ENCODE data around the gene PIP4K2A. TPM values are rescaled to one million over a fixed set of nuclear protein-coding genes. Genes with fewer than 3 reads are reported as not detected.

Gene PIP4K2A
- total RNA-seq, 1 experiment from 2014 or later: 24.2 TPM

DNA sequence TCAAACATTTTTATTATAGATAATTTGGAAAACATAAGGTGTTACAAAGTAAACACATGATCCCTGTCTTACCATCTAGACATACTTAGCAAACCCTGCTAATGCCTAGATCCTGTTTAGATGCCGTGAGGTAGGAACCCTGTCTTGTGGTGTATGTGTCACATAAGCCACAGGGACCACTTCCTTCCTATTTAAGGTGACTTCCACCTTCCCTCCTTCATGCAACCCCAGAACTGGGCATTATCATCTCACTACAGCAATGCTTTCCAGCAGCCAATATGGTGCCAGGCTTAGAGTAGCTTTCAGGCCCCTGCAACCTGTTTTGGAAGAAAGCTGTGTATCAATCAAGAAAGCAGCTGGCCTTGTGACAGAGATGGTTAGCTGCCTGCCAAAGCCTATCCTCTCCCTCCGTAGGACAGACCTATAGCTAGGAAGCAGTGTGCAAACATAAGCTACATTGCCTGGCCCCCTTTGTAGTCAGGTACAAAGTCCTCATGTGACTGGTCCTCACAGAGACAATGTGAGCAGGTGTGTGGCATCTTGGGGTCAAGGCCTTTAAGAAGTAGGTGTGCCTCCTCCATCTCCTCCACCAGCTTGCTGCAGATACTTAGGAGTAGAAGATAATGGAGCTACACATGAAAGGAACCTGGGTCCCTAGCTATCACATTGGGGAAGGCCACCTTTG lies 222.3 kb downstream of the PIP4K2A start:
- intact Hi-C loops (cut with micrococcal nuclease; ENCODE audit: unreplicated experiment): no loop called here
- Mint-ChIP-seq H3K4me1 (ENCODE audit: low read depth, unreplicated experiment) (no peaks in the 10 kb centered on the region), H3K9me3 (ENCODE audit: low read depth, unreplicated experiment) (no peaks in the 10 kb centered on the region), H3K36me3 (ENCODE audit: insufficient read depth, unreplicated experiment) (no peaks in the 10 kb centered on the region), H3K27me3 (ENCODE audit: unreplicated experiment) (peaks cover 5% of the 10 kb centered on the region), H3K4me3 (ENCODE audit: low read depth, unreplicated experiment) (no peak overlapping the region), H3K27ac (ENCODE audit: unreplicated experiment) (no peak overlapping the region)
- TF ChIP-seq, protein P1, sequence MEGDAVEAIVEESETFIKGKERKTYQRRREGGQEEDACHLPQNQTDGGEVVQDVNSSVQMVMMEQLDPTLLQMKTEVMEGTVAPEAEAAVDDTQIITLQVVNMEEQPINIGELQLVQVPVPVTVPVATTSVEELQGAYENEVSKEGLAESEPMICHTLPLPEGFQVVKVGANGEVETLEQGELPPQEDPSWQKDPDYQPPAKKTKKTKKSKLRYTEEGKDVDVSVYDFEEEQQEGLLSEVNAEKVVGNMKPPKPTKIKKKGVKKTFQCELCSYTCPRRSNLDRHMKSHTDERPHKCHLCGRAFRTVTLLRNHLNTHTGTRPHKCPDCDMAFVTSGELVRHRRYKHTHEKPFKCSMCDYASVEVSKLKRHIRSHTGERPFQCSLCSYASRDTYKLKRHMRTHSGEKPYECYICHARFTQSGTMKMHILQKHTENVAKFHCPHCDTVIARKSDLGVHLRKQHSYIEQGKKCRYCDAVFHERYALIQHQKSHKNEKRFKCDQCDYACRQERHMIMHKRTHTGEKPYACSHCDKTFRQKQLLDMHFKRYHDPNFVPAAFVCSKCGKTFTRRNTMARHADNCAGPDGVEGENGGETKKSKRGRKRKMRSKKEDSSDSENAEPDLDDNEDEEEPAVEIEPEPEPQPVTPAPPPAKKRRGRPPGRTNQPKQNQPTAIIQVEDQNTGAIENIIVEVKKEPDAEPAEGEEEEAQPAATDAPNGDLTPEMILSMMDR (IDR thresholded peaks at IDR 0.05; ENCODE audit: unreplicated experiment): no peak
- DNase-seq: no peak
- BruUV-seq (replicated peaks): no TSS peak
- CTCF ChIA-PET: no interaction called here

DNA sequence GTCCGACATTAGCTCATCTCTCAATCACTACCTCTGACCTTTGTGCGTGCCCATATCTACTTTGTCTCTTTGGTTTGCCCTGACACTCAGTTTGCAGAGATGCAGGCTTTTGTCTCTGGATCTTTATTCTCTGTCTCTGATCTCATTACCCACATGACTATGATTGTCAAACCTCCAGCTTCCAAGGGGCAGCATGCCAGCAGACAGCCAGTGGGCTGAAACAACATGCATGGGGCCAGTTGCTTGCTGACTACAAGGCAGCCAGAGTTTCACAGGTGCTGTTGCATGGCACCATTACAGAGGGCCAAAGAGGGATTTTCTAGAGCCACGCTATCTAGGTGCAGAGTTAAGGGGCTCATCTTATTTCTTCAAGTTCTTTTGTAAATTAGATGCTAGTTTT lies 222.9 kb downstream of the PIP4K2A start:
- DNase-seq: no peak
- TF ChIP-seq, protein P1 (IDR thresholded peaks at IDR 0.05; ENCODE audit: unreplicated experiment): no peak
- no peaks in the 10 kb centered on the region for H3K36me3 Mint-ChIP-seq (ENCODE audit: insufficient read depth, unreplicated experiment)
- no peak overlapping the region for H3K27ac Mint-ChIP-seq (ENCODE audit: unreplicated experiment)
- CTCF ChIA-PET: interaction anchor here (0.6 kb wide), 1 partner anchor 44 kb away, joined by 3 read pairs; no protein-coding TSS in a partner anchor
- H3K9me3 Mint-ChIP-seq (ENCODE audit: low read depth, unreplicated experiment): no peaks in the 10 kb centered on the region
- no peak overlapping the region for H3K4me3 Mint-ChIP-seq (ENCODE audit: low read depth, unreplicated experiment)
- H3K27me3 Mint-ChIP-seq (ENCODE audit: unreplicated experiment): no peaks in the 10 kb centered on the region
- BruUV-seq (replicated peaks): no TSS peak
- intact Hi-C loops (cut with micrococcal nuclease; ENCODE audit: unreplicated experiment): no loop called here
- no peaks in the 10 kb centered on the region for H3K4me1 Mint-ChIP-seq (ENCODE audit: low read depth, unreplicated experiment)

DNA sequence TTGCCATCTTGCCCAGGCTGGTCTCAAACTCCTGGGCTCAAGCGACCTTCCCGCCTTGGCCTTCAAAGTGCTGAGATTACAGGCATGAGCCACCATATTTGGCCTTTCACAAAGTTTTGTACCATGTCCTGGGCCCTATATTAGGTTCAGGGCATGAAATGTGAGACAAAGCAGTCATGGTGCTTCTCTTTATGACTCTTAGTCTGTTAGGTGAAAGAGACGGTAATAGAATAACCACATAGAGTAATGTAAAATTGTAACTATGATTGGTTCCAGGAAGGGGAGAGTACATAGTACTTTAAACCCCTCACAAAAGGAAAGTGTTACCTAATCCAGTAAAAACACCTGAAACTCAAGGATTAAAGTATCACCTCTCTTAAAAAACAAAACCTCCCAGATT lies 224.4 kb downstream of the PIP4K2A start:
- no peak for DNase-seq
- no peak overlapping the region for H3K27ac Mint-ChIP-seq (ENCODE audit: unreplicated experiment)
- no peaks in the 10 kb centered on the region for H3K4me1 Mint-ChIP-seq (ENCODE audit: low read depth, unreplicated experiment)
- intact Hi-C loops (cut with micrococcal nuclease; ENCODE audit: unreplicated experiment): no loop called here
- no peaks in the 10 kb centered on the region for H3K9me3 Mint-ChIP-seq (ENCODE audit: low read depth, unreplicated experiment)
- no peaks in the 10 kb centered on the region for H3K27me3 Mint-ChIP-seq (ENCODE audit: unreplicated experiment)
- CTCF ChIA-PET: no interaction called here
- TF ChIP-seq, protein P1 (IDR thresholded peaks at IDR 0.05; ENCODE audit: unreplicated experiment): no peak
- H3K4me3 Mint-ChIP-seq (ENCODE audit: low read depth, unreplicated experiment): no peak overlapping the region
- H3K36me3 Mint-ChIP-seq (ENCODE audit: insufficient read depth, unreplicated experiment): no peaks in the 10 kb centered on the region
- no TSS peak for BruUV-seq (replicated peaks)

DNA sequence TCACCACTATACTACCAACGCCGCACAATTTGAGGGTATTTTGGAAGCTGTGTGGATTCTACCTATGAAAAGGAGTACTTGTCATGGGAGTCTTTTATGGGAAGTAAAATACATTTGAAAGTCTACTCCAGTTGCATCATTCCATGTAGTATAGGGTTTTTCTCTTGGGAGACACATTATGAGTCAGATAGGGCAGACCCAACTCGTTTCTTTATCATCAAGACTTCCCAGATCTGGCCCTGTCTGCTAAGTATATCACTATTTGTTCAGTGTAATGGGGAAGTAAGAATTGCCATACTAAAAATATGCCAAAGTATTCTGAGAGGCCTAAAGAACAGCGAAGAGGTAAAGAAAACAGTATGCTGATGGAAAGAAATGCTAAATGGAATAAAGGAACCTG lies 224.9 kb downstream of the PIP4K2A start:
- H3K4me1 Mint-ChIP-seq (ENCODE audit: low read depth, unreplicated experiment): no peaks in the 10 kb centered on the region
- H3K4me3 Mint-ChIP-seq (ENCODE audit: low read depth, unreplicated experiment): no peak overlapping the region
- no peak for DNase-seq
- TF ChIP-seq, protein P1 (IDR thresholded peaks at IDR 0.05; ENCODE audit: unreplicated experiment): no peak
- CTCF ChIA-PET: no interaction called here
- no TSS peak for BruUV-seq (replicated peaks)
- no peaks in the 10 kb centered on the region for H3K36me3 Mint-ChIP-seq (ENCODE audit: insufficient read depth, unreplicated experiment)
- intact Hi-C loops (cut with micrococcal nuclease; ENCODE audit: unreplicated experiment): no loop called here
- H3K27me3 Mint-ChIP-seq (ENCODE audit: unreplicated experiment): no peaks in the 10 kb centered on the region
- H3K27ac Mint-ChIP-seq (ENCODE audit: unreplicated experiment): no peak overlapping the region
- H3K9me3 Mint-ChIP-seq (ENCODE audit: low read depth, unreplicated experiment): no peaks in the 10 kb centered on the region

Data from Calu3 (cell line).